CD4-positive, alpha-beta T cell (primary cell): Measurements from ENCODE around the gene KRT14. TPM values are rescaled to one million over a fixed set of nuclear protein-coding genes. Genes with fewer than 3 reads are reported as not detected.

Experiments
- ATAC-seq: fragments of 200-7000 bp; cut with Tn5 transposase; one replicate; pipeline ENCODE4 v1.10.0; 2022; ENCODE audit warnings: mild to moderate bottlenecking; ENCODE audit not compliant: poor library complexity
- CTCF ChIA-PET: fragments of 350-600 bp; sonication (Branson Sonifier 250); formaldehyde crosslinking; loops from one replicate; lab custom pipeline; 2021; ENCODE audit warnings: antibody characterized with exemption, inconsistent platforms; lab: Charles Lee
- POLR2A ChIA-PET: fragments of 350-600 bp; sonication (Branson Sonifier 250); formaldehyde crosslinking; loops from one replicate; lab custom pipeline; 2021; ENCODE audit warnings: antibody characterized with exemption, inconsistent platforms; lab: Charles Lee
- DNase-seq, 14 experiments: peaks; one replicate each; pipeline ENCODE4 v3.0.0-alpha.2; 2013 to 2020; ENCODE audit warnings: mixed read lengths in 2 of 14
- H3K27ac ChIP-seq, 2 donors: one replicate each; pipeline versions ENCODE4 v1.5.1 to v1.7.0; 2013; ENCODE audit warnings: low read length in 2 of 2, low read depth in 1 of 2, mild to moderate bottlenecking in 1 of 2
- H3K27me3 ChIP-seq, 2 experiments: 1 replicate in 1 of 2; 2 replicates in 1 of 2; pipeline versions ENCODE4 v1.6.1 to v1.7.0; 2013; ENCODE audit warnings: low read length in 2 of 2, control low read depth in 1 of 2, mild to moderate bottlenecking in 1 of 2, moderate library complexity in 1 of 2; ENCODE audit not compliant: insufficient read depth in 2 of 2, control insufficient read depth in 1 of 2
- H3K36me3 ChIP-seq: one replicate; pipeline ENCODE4 v1.6.1; 2013; ENCODE audit warnings: low read length, control low read depth; ENCODE audit not compliant: insufficient read depth
- H3K4me1 ChIP-seq: one replicate; pipeline ENCODE4 v1.6.1; 2013; ENCODE audit warnings: low read length, control low read depth; ENCODE audit not compliant: insufficient read depth
- H3K4me3 ChIP-seq: one replicate; pipeline ENCODE4 v1.5.1; 2013; ENCODE audit warnings: mild to moderate bottlenecking, low read length, moderate library complexity
- H3K9me3 ChIP-seq, 2 experiments: 1 replicate in 1 of 2; 2 replicates in 1 of 2; pipeline versions ENCODE4 v1.6.1 to v1.7.0; 2013; ENCODE audit warnings: low read length in 2 of 2, mild to moderate bottlenecking in 2 of 2, control low read depth in 1 of 2, moderate library complexity in 1 of 2; ENCODE audit not compliant: control insufficient read depth in 1 of 2, insufficient read depth in 1 of 2
- H3K27ac Mint-ChIP-seq: one replicate; pipeline ENCODE4 v1.8.0; 2020; ENCODE audit warnings: mixed read lengths
- H3K27me3 Mint-ChIP-seq: one replicate; pipeline ENCODE4 v1.8.0; 2021; ENCODE audit warnings: mixed read lengths
- H3K36me3 Mint-ChIP-seq: one replicate; pipeline ENCODE4 v1.8.0; 2021; ENCODE audit warnings: low read depth, mixed read lengths
- H3K4me1 Mint-ChIP-seq: one replicate; pipeline ENCODE4 v1.8.0; 2021; ENCODE audit warnings: low read depth, mixed read lengths
- H3K4me3 Mint-ChIP-seq: one replicate; pipeline ENCODE4 v1.8.0; 2020; ENCODE audit warnings: mild to moderate bottlenecking, mixed read lengths
- H3K9me3 Mint-ChIP-seq: one replicate; pipeline ENCODE4 v1.8.0; 2020; ENCODE audit warnings: mixed read lengths
- CTCF ChIP-seq: fragments of 200-600 bp; IDR thresholded peaks from one replicate; pipeline ENCODE4 v1.8.0; 2022; ENCODE audit warnings: antibody characterized with exemption, mild to moderate bottlenecking
- intact Hi-C, 2 experiments: fragments of 100-400 bp; cut with DNase I in 1 of 2; cut with micrococcal nuclease in 1 of 2; formaldehyde crosslinking; loops; one replicate each; pipeline versions ENCODE4 v1.15.1 to v1.9.0; 2023 to 2025; cut with DNase I, micrococcal nuclease
- total RNA-seq, 174 experiments: library from RNA in 2 of 174; stranded (reverse) in 2 of 174; gene quantifications; one replicate each; pipeline ENCODE4 v1.2.3 and lab custom pipeline; 2021 to 2026

The KRT14 gene
- total RNA-seq, 2 experiments from 2014 or later: not detected

GRCh38 chr17:41542357-41542756 is 44.3 kb downstream of the KRT14 start:
- CTCF ChIA-PET: no interaction called here
- POLR2A ChIA-PET: no interaction called here
- no peaks in the 10 kb centered on the region for H3K27me3 Mint-ChIP-seq
- Histone ChIP-seq H3K27me3 (no peaks in the 10 kb centered on the region), H3K27ac (no peak overlapping the region), H3K4me3 (no peak overlapping the region), H3K4me1 (no peaks in the 10 kb centered on the region), H3K9me3 (peaks cover 0 to 3% of the 10 kb centered on the region in 2 experiments), H3K36me3 (no peaks in the 10 kb centered on the region)
- no peak for DNase-seq
- intact Hi-C loops: loop anchor here in 1 of 2 experiments (10.0 kb wide), 1 partner anchor 738 kb away; no protein-coding TSS in a partner anchor
- H3K36me3 Mint-ChIP-seq: no peaks in the 10 kb centered on the region
- H3K4me3 Mint-ChIP-seq: no peak overlapping the region
- TF ChIP-seq CTCF: no peak
- ATAC-seq: no peak
- H3K4me1 Mint-ChIP-seq: no peaks in the 10 kb centered on the region
- H3K27ac Mint-ChIP-seq: no peak overlapping the region
- no peaks in the 10 kb centered on the region for H3K9me3 Mint-ChIP-seq

DNA sequence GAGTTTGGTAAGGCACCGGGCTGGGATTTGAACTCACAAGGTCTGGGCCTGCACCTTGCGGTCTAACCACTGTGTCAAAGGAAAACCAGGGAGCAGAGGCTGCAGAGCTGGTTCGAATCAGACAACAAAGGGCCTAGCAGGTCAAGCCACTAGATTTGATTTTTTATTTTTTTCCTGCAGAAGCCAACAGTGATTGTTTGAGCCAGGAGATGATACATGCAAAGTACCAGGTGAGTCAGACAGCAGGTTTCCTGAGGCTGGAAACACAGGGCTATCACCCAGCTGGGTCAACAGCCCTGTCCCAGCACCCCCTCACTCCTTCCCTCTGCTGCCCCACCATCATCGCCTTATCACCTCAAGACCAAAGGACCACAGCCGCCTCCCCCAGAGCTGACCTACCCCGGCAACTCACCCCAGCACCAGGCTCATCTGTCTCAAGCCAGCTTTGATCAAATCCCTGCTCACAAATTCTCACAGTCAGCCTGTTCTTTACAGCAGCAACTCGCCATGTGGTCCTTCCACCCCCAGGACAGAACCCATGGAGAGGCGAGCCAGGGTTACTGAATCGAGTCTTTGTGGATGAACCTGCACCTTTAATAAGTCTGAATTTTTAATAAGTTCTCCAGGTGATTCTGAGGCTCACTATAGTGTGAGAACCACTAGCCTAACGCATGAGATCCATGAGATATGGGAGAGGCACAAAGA is 45.6 kb downstream of the KRT14 start:
- no peaks in the 10 kb centered on the region for H3K4me1 Mint-ChIP-seq
- Histone ChIP-seq H3K4me3 (no peak overlapping the region), H3K27ac (no peak overlapping the region), H3K9me3 (no peaks in the 10 kb centered on the region), H3K36me3 (no peaks in the 10 kb centered on the region), H3K27me3 (no peaks in the 10 kb centered on the region), H3K4me1 (no peaks in the 10 kb centered on the region)
- ATAC-seq (no peak), DNase-seq (no peak)
- H3K9me3 Mint-ChIP-seq: no peaks in the 10 kb centered on the region
- no peaks in the 10 kb centered on the region for H3K36me3 Mint-ChIP-seq
- intact Hi-C loops: loop anchor here in 1 of 2 experiments (10.0 kb wide), 1 partner anchor 736 kb away; no protein-coding TSS in a partner anchor
- no peak overlapping the region for H3K27ac Mint-ChIP-seq
- TF ChIP-seq CTCF: no peak
- peaks cover 5% of the 10 kb centered on the region for H3K27me3 Mint-ChIP-seq
- ChIA-PET POLR2A (interaction anchor here (1.1 kb wide), 1 partner anchor 8 kb away, joined by 4 read pairs; no protein-coding TSS in a partner anchor), CTCF (interaction anchor here (2.1 kb wide), 1 partner anchor 8 kb away, joined by 15 read pairs; no protein-coding TSS in a partner anchor)
- H3K4me3 Mint-ChIP-seq: no peak overlapping the region

DNA sequence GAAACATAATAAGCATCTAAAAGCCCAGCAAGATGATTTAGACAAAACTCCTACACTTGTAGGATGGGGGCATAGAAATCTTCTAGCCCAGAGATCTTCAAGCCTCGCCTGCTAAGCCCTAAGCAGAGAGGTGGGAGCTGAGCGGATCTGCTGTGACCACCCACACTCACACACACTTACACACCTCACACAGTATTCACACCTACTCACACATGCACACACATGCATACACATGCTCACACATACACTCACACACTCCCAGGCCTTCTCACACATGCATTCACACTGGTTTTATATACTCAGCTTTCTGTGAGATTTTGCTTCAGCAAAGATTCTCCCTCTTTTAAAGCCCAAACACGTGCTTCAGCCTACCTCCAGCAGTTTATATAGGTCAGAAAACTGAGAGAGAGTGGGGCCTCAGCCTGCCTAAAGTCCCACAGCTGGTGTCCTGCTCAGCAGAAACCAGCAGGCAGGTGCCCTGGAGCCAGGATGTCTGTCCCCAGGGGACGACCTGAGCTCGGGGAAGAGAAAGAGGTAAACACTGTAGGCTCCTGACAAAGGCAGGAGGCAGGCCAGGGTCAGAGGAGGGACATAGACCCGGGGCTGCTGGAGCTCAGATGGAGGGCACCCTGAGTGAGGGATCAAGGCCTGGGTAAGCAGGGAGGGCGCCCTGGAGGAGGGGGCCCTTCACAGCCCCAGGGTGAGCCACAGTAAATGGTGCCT is 46.6 kb downstream of the KRT14 start:
- Histone ChIP-seq H3K4me1 (no peaks in the 10 kb centered on the region), H3K4me3 (no peak overlapping the region), H3K27me3 (no peaks in the 10 kb centered on the region), H3K36me3 (no peaks in the 10 kb centered on the region), H3K27ac (no peak overlapping the region), H3K9me3 (no peaks in the 10 kb centered on the region)
- no peak for TF ChIP-seq CTCF
- H3K36me3 Mint-ChIP-seq: no peaks in the 10 kb centered on the region
- no peaks in the 10 kb centered on the region for H3K9me3 Mint-ChIP-seq
- DNase-seq (no peak), ATAC-seq (no peak)
- intact Hi-C loops: loop anchor here in 1 of 2 experiments (10.0 kb wide), 1 partner anchor 735 kb away; no protein-coding TSS in a partner anchor
- H3K4me1 Mint-ChIP-seq: no peaks in the 10 kb centered on the region
- POLR2A ChIA-PET: interaction anchor here (1.1 kb wide), 1 partner anchor 9 kb away, joined by 4 read pairs; no protein-coding TSS in a partner anchor
- H3K27ac Mint-ChIP-seq: no peak overlapping the region
- CTCF ChIA-PET: interaction anchor here (2.1 kb wide), 1 partner anchor 9 kb away, joined by 15 read pairs; no protein-coding TSS in a partner anchor
- H3K4me3 Mint-ChIP-seq: no peak overlapping the region
- H3K27me3 Mint-ChIP-seq: peaks cover 10% of the 10 kb centered on the region
